Esophagus (tissue), 2 donors: ENCODE data around the gene FLNB. TPM values are rescaled to one million over a fixed set of nuclear protein-coding genes. Genes with fewer than 3 reads are reported as not detected.

ENCODE experiments used
- H3K27ac ChIP-seq, 2 donors: one replicate each; pipeline ENCODE4 v1.5.1; 2013; ENCODE audit warnings: low read depth in 2 of 2, mild to moderate bottlenecking in 2 of 2, inconsistent platforms in 1 of 2, low read length in 1 of 2, moderate library complexity in 1 of 2
- H3K27me3 ChIP-seq, 2 donors: one replicate each; pipeline ENCODE4 v1.6.1; 2013; ENCODE audit warnings: low read length in 2 of 2, control low read depth in 1 of 2, mild to moderate bottlenecking in 1 of 2; ENCODE audit not compliant: insufficient read depth in 2 of 2, control insufficient read depth in 1 of 2
- H3K36me3 ChIP-seq, 2 donors: one replicate each; pipeline ENCODE4 v1.6.1; 2013; ENCODE audit warnings: low read length in 1 of 2; ENCODE audit not compliant: control insufficient read depth in 2 of 2, insufficient read depth in 2 of 2
- H3K4me1 ChIP-seq, 2 donors: one replicate each; pipeline ENCODE4 v1.6.1; 2013; ENCODE audit warnings: low read length in 1 of 2; ENCODE audit not compliant: control insufficient read depth in 2 of 2, insufficient read depth in 2 of 2
- H3K4me3 ChIP-seq, 2 donors: one replicate each; pipeline ENCODE4 v1.5.1; 2013; ENCODE audit warnings: low read length in 2 of 2, mild to moderate bottlenecking in 2 of 2, low read depth in 1 of 2, moderate library complexity in 1 of 2
- H3K9me3 ChIP-seq, 2 donors: one replicate each; pipeline ENCODE4 v1.6.1; 2013; ENCODE audit warnings: mild to moderate bottlenecking in 2 of 2, low read depth in 1 of 2, low read length in 1 of 2, moderate library complexity in 1 of 2; ENCODE audit not compliant: control insufficient read depth in 2 of 2, insufficient read depth in 1 of 2
- WGBS, 2 donors: extraction: QIAGEN DNeasy Blood & Tissue Kit; methylation state at CpG; one replicate each; pipeline ENCODE4 v1.1.7; 2013; 5-methylcytosine and 5-hydroxymethylcytosine counted together
- polyA plus RNA-seq, 2 donors: library from polyadenylated mRNA; stranded (reverse); fragments of 200-250 nt; gene quantifications; one replicate each; pipeline ENCODE4 v1.2.3, GENCODE V29; 2013
- donor health status: healthy with polysubstance abuse.
- donor health status: Bipolar disorder and iron deficiency.

FLNB gene
- polyA plus RNA-seq, 2 donors: 50.8 to 52.5 TPM

GRCh38 chr3:58071480-58071971 is 63.3 kb downstream of the FLNB start:
- 71 to 76% methylated on average over 7 of the region's 7 CpGs for WGBS, 2 donors
- peaks cover 5 to 8% of the 10 kb centered on the region in 2 donors for H3K4me1 ChIP-seq
- H3K4me3 ChIP-seq: no peak overlapping the region
- H3K27ac ChIP-seq: peak overlapping the region in 1 of 2 donors; percentile 53
- no peaks in the 10 kb centered on the region for H3K9me3 ChIP-seq
- no peaks in the 10 kb centered on the region for H3K27me3 ChIP-seq
- no peaks in the 10 kb centered on the region for H3K36me3 ChIP-seq

GRCh38 chr3:58072052-58072762 is 64.0 kb downstream of the FLNB start:
- WGBS, 2 donors: 78 to 79% methylated on average over 14 of the region's 14 CpGs
- H3K27ac ChIP-seq: peak overlapping the region in 1 of 2 donors; percentile 31
- H3K4me1 ChIP-seq: peaks cover 5 to 8% of the 10 kb centered on the region in 2 donors

GRCh38 chr3:58072763-58073130 is 64.5 kb downstream of the FLNB start:
- peaks cover 0 to 5% of the 10 kb centered on the region in 2 donors for H3K36me3 ChIP-seq
- H3K27me3 ChIP-seq: no peaks in the 10 kb centered on the region
- H3K9me3 ChIP-seq: no peaks in the 10 kb centered on the region
- peak overlapping the region in 1 of 2 donors; percentile 31 for H3K27ac ChIP-seq
- 78 to 80% methylated on average over 3 of the region's 3 CpGs for WGBS, 2 donors
- no peak overlapping the region for H3K4me3 ChIP-seq
- H3K4me1 ChIP-seq: peaks cover 5% of the 10 kb centered on the region in 2 donors

More at GRCh38 chr3:58072052-58072762, 64.0 kb downstream of the FLNB start:
- no peaks in the 10 kb centered on the region for H3K27me3 ChIP-seq
- H3K4me3 ChIP-seq: no peak overlapping the region
- no peaks in the 10 kb centered on the region for H3K9me3 ChIP-seq
- H3K36me3 ChIP-seq: peaks cover 0 to 4% of the 10 kb centered on the region in 2 donors

DNA sequence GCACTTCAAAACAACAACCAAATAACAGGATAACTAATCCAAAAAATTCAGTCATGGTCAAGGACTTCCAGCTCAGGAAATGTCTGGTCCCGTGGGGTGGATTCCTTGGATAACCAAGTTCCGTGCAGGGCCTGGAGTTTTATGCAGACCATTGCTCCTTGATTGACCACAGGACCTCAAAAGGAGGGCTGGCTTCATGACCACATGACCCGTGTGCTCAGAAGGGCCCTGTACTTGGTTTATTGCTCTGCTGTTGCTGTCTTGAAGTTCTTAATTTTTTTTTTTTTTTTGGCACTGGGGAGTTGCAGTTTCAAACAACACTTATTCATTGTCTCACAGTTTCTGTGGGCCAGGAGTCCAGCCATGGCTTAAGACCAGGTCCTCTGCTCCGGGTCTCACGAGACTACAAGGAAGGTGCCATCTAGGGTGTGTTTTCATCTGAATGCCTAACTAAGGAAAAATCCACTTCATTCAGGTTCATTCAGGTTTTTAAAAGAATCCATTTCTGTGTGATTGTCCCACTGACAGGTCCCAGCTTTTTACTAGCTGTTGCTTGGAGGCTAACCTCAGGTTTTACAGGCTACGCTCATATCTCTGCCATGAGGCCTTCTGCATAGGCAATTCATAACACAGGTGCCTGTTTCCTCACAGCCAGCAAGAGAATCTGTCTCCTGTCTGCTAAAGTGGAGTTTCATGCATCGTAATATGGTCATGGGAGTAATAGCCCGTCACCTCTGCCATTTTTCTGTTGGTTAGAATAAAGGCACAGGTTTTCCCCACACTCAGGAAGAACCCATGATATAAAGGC is 65.3 kb downstream of the FLNB start:
- Histone ChIP-seq H3K4me3 (no peak overlapping the region), H3K4me1 (peaks cover 0 to 1% of the 10 kb centered on the region in 2 donors), H3K27ac (peak overlapping the region in 1 of 2 donors; percentile 32), H3K36me3 (peaks cover 0 to 5% of the 10 kb centered on the region in 2 donors), H3K9me3 (no peaks in the 10 kb centered on the region), H3K27me3 (no peaks in the 10 kb centered on the region)
- 78 to 82% methylated on average over 8 of the region's 8 CpGs for WGBS, 2 donors

DNA sequence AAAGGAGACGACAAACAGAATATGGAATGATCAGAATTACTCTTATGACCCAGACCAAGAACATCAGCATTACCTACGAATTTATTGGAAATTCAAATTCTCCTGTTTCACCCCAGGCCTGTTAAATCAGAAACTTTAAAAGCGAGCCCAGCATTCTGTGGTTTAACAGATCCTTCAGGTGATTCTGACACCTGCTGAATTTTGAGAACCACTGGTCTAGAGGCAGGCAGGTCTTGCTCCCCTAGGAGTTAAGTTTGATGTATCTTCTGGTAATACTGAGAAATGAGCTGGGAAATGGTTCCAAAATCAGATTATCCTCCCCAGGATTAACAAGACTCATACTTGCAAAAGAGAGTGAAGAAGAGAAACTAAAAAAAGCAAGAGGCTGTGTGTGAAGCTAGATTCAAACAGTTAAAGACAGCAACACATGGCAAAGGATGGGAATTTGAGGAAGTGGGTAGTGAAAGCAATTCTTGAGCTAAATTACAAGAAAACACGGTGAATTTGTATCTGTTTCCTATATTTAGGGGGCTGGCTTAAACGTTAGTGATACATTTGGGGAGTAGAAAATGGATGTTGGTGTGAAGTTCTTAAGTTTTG is 66.0 kb downstream of the FLNB start:
- no peaks in the 10 kb centered on the region for H3K9me3 ChIP-seq
- no peak overlapping the region for H3K27ac ChIP-seq
- H3K27me3 ChIP-seq: no peaks in the 10 kb centered on the region
- H3K36me3 ChIP-seq: peaks cover 0 to 7% of the 10 kb centered on the region in 2 donors
- 73 to 79% methylated on average over 5 of the region's 5 CpGs for WGBS, 2 donors
- no peak overlapping the region for H3K4me3 ChIP-seq
- H3K4me1 ChIP-seq: no peaks in the 10 kb centered on the region

GRCh38 chr3:58074997-58075396 is 66.8 kb downstream of the FLNB start:
- WGBS, 2 donors: 62 to 70% methylated on average over 2 of the region's 2 CpGs
- H3K4me1 ChIP-seq: no peaks in the 10 kb centered on the region

DNA sequence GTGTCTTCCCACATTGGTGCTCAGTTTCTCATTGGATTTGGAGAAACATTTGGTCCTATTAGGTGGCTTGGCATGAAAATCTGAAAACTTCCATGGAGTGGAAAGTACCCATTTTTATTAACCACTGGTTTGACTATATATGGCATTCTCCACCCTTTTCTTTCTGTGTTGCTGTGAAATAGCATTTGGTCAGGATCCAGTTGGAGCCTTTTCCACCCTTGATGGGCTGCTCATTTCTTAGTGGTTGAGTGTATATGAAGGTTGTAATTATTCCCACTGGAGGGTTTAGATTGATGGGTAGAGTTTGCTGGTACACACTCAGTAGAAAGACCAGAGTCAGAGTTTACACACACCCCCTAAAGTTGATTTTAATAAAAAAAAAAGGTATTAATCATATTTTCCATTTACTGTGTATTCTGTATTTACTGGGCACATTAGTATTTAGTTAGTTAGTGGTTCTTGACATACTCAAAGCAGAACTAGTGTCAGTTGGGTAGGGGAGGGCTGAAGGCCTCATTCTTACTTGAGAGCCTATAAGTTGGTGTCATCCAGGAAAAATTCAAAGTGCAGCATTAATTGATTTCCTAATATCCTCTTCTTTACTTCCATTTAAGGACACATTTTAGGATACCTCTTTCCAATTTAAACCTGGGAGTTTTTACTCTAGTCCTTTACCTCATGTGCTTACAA is 69.5 kb downstream of the FLNB start:
- no peak overlapping the region for H3K27ac ChIP-seq
- no peak overlapping the region for H3K4me3 ChIP-seq
- H3K27me3 ChIP-seq: no peaks in the 10 kb centered on the region
- H3K9me3 ChIP-seq: no peaks in the 10 kb centered on the region
- peaks cover 0 to 17% of the 10 kb centered on the region in 2 donors for H3K36me3 ChIP-seq
- no peaks in the 10 kb centered on the region for H3K4me1 ChIP-seq

More at GRCh38 chr3:58074997-58075396, 66.8 kb downstream of the FLNB start:
- H3K4me3 ChIP-seq: no peak overlapping the region
- no peak overlapping the region for H3K27ac ChIP-seq
- H3K9me3 ChIP-seq: no peaks in the 10 kb centered on the region
- peaks cover 0 to 11% of the 10 kb centered on the region in 2 donors for H3K36me3 ChIP-seq
- no peaks in the 10 kb centered on the region for H3K27me3 ChIP-seq

GRCh38 chr3:58078610-58079009 is 70.4 kb downstream of the FLNB start:
- H3K4me3 ChIP-seq: no peak overlapping the region
- no peaks in the 10 kb centered on the region for H3K9me3 ChIP-seq
- 83% methylated on average over 4 of the region's 4 CpGs for WGBS, 2 donors
- peaks cover 0 to 17% of the 10 kb centered on the region in 2 donors for H3K36me3 ChIP-seq
- H3K27ac ChIP-seq: no peak overlapping the region
- no peaks in the 10 kb centered on the region for H3K27me3 ChIP-seq
- no peaks in the 10 kb centered on the region for H3K4me1 ChIP-seq

DNA sequence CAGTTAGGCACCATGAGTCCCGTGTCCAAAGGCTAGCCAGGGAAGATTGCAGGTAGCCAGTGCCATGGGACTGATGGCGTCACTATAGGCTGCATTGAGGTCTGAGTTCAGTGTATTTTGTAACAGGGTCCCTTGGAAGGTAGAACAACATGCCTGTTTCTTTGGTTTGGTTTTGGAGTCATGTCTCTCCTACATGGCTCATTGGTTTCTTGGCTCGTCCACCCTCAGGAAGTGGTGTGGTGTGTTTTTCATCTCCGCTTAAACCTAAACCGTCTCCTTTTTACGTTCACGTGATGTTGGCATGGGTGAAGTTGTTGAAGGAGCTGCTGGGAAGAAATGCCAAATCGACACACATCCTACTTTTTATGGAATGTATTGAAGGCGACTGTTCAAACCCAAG is 71.6 kb downstream of the FLNB start:
- Histone ChIP-seq H3K27ac (no peak overlapping the region), H3K36me3 (peaks cover 0 to 17% of the 10 kb centered on the region in 2 donors), H3K27me3 (no peaks in the 10 kb centered on the region), H3K9me3 (no peaks in the 10 kb centered on the region), H3K4me3 (no peak overlapping the region), H3K4me1 (no peaks in the 10 kb centered on the region)
- 89 to 91% methylated on average over 9 of the region's 9 CpGs for WGBS, 2 donors
